ENCODE data around the gene HOXB6.

- TF ChIP-seq CTCF (IDR thresholded peaks at IDR 0.05): no peak
- TF ChIP-seq REST (IDR thresholded peaks at IDR 0.05; ENCODE audit: insufficient read depth in 1 of 2, low read depth in 2 of 2, low read length in 1 of 2): no peak
- no peak for TF ChIP-seq POLR2AphosphoS5 (IDR thresholded peaks at IDR 0.05; ENCODE audit: low read depth, low read length)
- TF ChIP-seq TCF7L2 (IDR thresholded peaks at IDR 0.05; ENCODE audit: low read depth, low read length): no peak
Measured at GRCh38 chr17:48647963-48648245, 43.1 kb upstream of the HOXB6 start.
